Effector memory CD4-positive, alpha-beta T cell (primary cell): ENCODE results near the gene DOCK9.

Experiments
- DNase-seq, 3 donors: peaks; one replicate each; pipeline ENCODE4 v3.0.0-alpha.2; 2020
- H3K27ac ChIP-seq: 2 replicates; pipeline ENCODE4 v1.7.0; 2013; ENCODE audit warnings: mild to moderate bottlenecking, low read length, moderate library complexity; ENCODE audit not compliant: insufficient read depth, poor library complexity, severe bottlenecking
- H3K27me3 ChIP-seq: replicated peaks from 2 replicates; pipeline ENCODE4 v1.7.0; 2013; ENCODE audit warnings: mild to moderate bottlenecking, low read length; ENCODE audit not compliant: insufficient read depth, control insufficient read depth, poor library complexity, severe bottlenecking
- H3K36me3 ChIP-seq: 2 replicates; pipeline ENCODE4 v1.7.0; 2013; ENCODE audit warnings: mild to moderate bottlenecking, low read length, moderate library complexity; ENCODE audit not compliant: control insufficient read depth, insufficient read depth
- H3K4me1 ChIP-seq: 2 replicates; pipeline ENCODE4 v1.7.0; 2013; ENCODE audit warnings: low read length, mild to moderate bottlenecking; ENCODE audit not compliant: control insufficient read depth, insufficient read depth, poor library complexity, severe bottlenecking
- H3K4me3 ChIP-seq: 2 replicates; pipeline ENCODE4 v1.7.0; 2013; ENCODE audit warnings: low read length, low read depth, mild to moderate bottlenecking; ENCODE audit not compliant: insufficient read depth, poor library complexity, severe bottlenecking
- H3K9me3 ChIP-seq: 2 replicates; pipeline ENCODE4 v1.7.0; 2013; ENCODE audit warnings: mild to moderate bottlenecking, low read length, moderate library complexity; ENCODE audit not compliant: control insufficient read depth

DOCK9 gene

GRCh38 chr13:98779695-98780094 is 198.2 kb downstream of the DOCK9 start:
- H3K27me3 ChIP-seq, result no peaks in the 10 kb centered on the region
- H3K27ac ChIP-seq, result no peak overlapping the region
- no peaks in the 10 kb centered on the region for H3K36me3 ChIP-seq
- H3K9me3 ChIP-seq, result no peaks in the 10 kb centered on the region
- no peaks in the 10 kb centered on the region for H3K4me1 ChIP-seq
- no peak overlapping the region for H3K4me3 ChIP-seq
- DNase-seq, result no peak

- Histone ChIP-seq H3K36me3 (no peaks in the 10 kb centered on the region), H3K4me3 (no peak overlapping the region), H3K27me3 (no peaks in the 10 kb centered on the region), H3K4me1 (no peaks in the 10 kb centered on the region), H3K27ac (no peak overlapping the region), H3K9me3 (no peaks in the 10 kb centered on the region)
- no peak for DNase-seq
Measured at GRCh38 chr13:98778749-98779148, 199.1 kb downstream of the DOCK9 start.

GRCh38 chr13:98776644-98777043 is 201.2 kb downstream of the DOCK9 start:
- H3K4me3 ChIP-seq, result no peak overlapping the region
- H3K4me1 ChIP-seq, result no peaks in the 10 kb centered on the region
- no peaks in the 10 kb centered on the region for H3K27me3 ChIP-seq
- H3K27ac ChIP-seq, result no peak overlapping the region
- H3K36me3 ChIP-seq, result no peaks in the 10 kb centered on the region
- H3K9me3 ChIP-seq, result no peaks in the 10 kb centered on the region
- no peak for DNase-seq

- Histone ChIP-seq H3K4me1 (no peaks in the 10 kb centered on the region), H3K4me3 (no peak overlapping the region), H3K9me3 (no peaks in the 10 kb centered on the region), H3K36me3 (no peaks in the 10 kb centered on the region), H3K27me3 (no peaks in the 10 kb centered on the region), H3K27ac (no peak overlapping the region)
- no peak for DNase-seq
Measured at GRCh38 chr13:98775844-98776598, 201.8 kb downstream of the DOCK9 start.

- no peak overlapping the region for H3K27ac ChIP-seq
- no peaks in the 10 kb centered on the region for H3K36me3 ChIP-seq
- no peaks in the 10 kb centered on the region for H3K4me1 ChIP-seq
- no peak overlapping the region for H3K4me3 ChIP-seq
- H3K27me3 ChIP-seq, result no peaks in the 10 kb centered on the region
- H3K9me3 ChIP-seq, result no peaks in the 10 kb centered on the region
- no peak for DNase-seq
Measured at GRCh38 chr13:98775386-98775785, 202.5 kb downstream of the DOCK9 start.

GRCh38 chr13:98774776-98775175 is 203.1 kb downstream of the DOCK9 start:
- H3K9me3 ChIP-seq, result no peaks in the 10 kb centered on the region
- H3K27ac ChIP-seq, result no peak overlapping the region
- no peak for DNase-seq
- H3K4me1 ChIP-seq, result no peaks in the 10 kb centered on the region
- H3K27me3 ChIP-seq, result no peaks in the 10 kb centered on the region
- no peaks in the 10 kb centered on the region for H3K36me3 ChIP-seq
- no peak overlapping the region for H3K4me3 ChIP-seq

GRCh38 chr13:98773921-98774320 is 203.9 kb downstream of the DOCK9 start:
- Histone ChIP-seq H3K9me3 (no peaks in the 10 kb centered on the region), H3K4me3 (no peak overlapping the region), H3K27ac (no peak overlapping the region), H3K27me3 (no peaks in the 10 kb centered on the region), H3K4me1 (no peaks in the 10 kb centered on the region), H3K36me3 (no peaks in the 10 kb centered on the region)
- no peak for DNase-seq

GRCh38 chr13:98772794-98773452 is 204.9 kb downstream of the DOCK9 start:
- Histone ChIP-seq H3K36me3 (no peaks in the 10 kb centered on the region), H3K9me3 (no peaks in the 10 kb centered on the region), H3K4me3 (no peak overlapping the region), H3K4me1 (no peaks in the 10 kb centered on the region), H3K27me3 (no peaks in the 10 kb centered on the region), H3K27ac (no peak overlapping the region)
- no peak for DNase-seq

GRCh38 chr13:98771838-98772611 is 205.8 kb downstream of the DOCK9 start:
- no peaks in the 10 kb centered on the region for H3K9me3 ChIP-seq
- no peaks in the 10 kb centered on the region for H3K27me3 ChIP-seq
- no peak for DNase-seq
- no peak overlapping the region for H3K4me3 ChIP-seq
- H3K27ac ChIP-seq, result no peak overlapping the region
- no peaks in the 10 kb centered on the region for H3K36me3 ChIP-seq
- no peaks in the 10 kb centered on the region for H3K4me1 ChIP-seq

- H3K4me3 ChIP-seq, result no peak overlapping the region
- no peak overlapping the region for H3K27ac ChIP-seq
- DNase-seq, result no peak
- no peaks in the 10 kb centered on the region for H3K9me3 ChIP-seq
- no peaks in the 10 kb centered on the region for H3K36me3 ChIP-seq
- no peaks in the 10 kb centered on the region for H3K4me1 ChIP-seq
- H3K27me3 ChIP-seq, result no peaks in the 10 kb centered on the region
Measured at GRCh38 chr13:98769736-98770135, 208.1 kb downstream of the DOCK9 start.
